ENCODE data around the gene ATP8A2. TPM values are rescaled to one million over a fixed set of nuclear protein-coding genes. Genes with fewer than 3 reads are reported as not detected.

Gene ATP8A2
- polyA plus RNA-seq, 3 donors, result not detected

- no peaks in the 10 kb centered on the region for H3K36me3 ChIP-seq (replicated peaks in 1 of 2; ENCODE audit: control insufficient read depth in 1 of 2, insufficient read depth in 2 of 2, low read length in 2 of 2)
- H4K20me1 ChIP-seq (ENCODE audit: insufficient read depth, low read length), result no peaks in the 10 kb centered on the region
- Mint-ChIP-seq H3K4me3 (no peak overlapping the region), H3K36me3 (no peaks in the 10 kb centered on the region), H3K4me1 (no peaks in the 10 kb centered on the region), H3K27ac (no peak overlapping the region), H3K9me3 (peaks cover 0 to 4% (median 1%) of the 10 kb centered on the region in 7 donors), H3K27me3 (ENCODE audit: low read depth in 3 of 3) (peaks cover 0 to 2% (median 2%) of the 10 kb centered on the region in 3 donors)
- no peak overlapping the region for H3K4me2 ChIP-seq (replicated peaks; ENCODE audit: extremely low read depth, low read length, poor library complexity, severe bottlenecking)
- no peaks in the 10 kb centered on the region for H3K79me2 ChIP-seq (ENCODE audit: insufficient read depth, low read length)
- H3K4me3 ChIP-seq (replicated peaks in 1 of 3; ENCODE audit: low read depth in 2 of 3, low read length in 3 of 3), result no peak overlapping the region
- intact Hi-C loops (cut with micrococcal nuclease), result no loop called here
- 83% methylated on average over 2 of the region's 3 CpGs for WGBS (ENCODE audit: insufficient coverage)
- DNase-seq, result no peak
- no peaks in the 10 kb centered on the region for H3K9me3 ChIP-seq (replicated peaks in 1 of 2; ENCODE audit: control insufficient read depth in 1 of 2, insufficient read depth in 1 of 2, low read length in 2 of 2)
- no peaks in the 10 kb centered on the region for H3K4me1 ChIP-seq (ENCODE audit: control insufficient read depth in 1 of 2, insufficient read depth in 2 of 2, low read length in 2 of 2)
- no peak overlapping the region for H3K9ac ChIP-seq (ENCODE audit: insufficient read depth, low read length, poor library complexity, severe bottlenecking)
- no peak overlapping the region for H2AFZ ChIP-seq (ENCODE audit: insufficient read depth, low read depth, low read length, poor library complexity, severe bottlenecking)
- no peak overlapping the region for H3K27ac ChIP-seq (ENCODE audit: low read depth in 1 of 2, low read length in 2 of 2)
- no peak for TF ChIP-seq CTCF (IDR thresholded peaks at IDR 0.05)
- H3K27me3 ChIP-seq (ENCODE audit: control insufficient read depth in 2 of 2, insufficient read depth in 2 of 2, low read length in 2 of 2), result no peaks in the 10 kb centered on the region
Observed at GRCh38 chr13:25733696-25734435, 362.1 kb downstream of the ATP8A2 start.

DNA sequence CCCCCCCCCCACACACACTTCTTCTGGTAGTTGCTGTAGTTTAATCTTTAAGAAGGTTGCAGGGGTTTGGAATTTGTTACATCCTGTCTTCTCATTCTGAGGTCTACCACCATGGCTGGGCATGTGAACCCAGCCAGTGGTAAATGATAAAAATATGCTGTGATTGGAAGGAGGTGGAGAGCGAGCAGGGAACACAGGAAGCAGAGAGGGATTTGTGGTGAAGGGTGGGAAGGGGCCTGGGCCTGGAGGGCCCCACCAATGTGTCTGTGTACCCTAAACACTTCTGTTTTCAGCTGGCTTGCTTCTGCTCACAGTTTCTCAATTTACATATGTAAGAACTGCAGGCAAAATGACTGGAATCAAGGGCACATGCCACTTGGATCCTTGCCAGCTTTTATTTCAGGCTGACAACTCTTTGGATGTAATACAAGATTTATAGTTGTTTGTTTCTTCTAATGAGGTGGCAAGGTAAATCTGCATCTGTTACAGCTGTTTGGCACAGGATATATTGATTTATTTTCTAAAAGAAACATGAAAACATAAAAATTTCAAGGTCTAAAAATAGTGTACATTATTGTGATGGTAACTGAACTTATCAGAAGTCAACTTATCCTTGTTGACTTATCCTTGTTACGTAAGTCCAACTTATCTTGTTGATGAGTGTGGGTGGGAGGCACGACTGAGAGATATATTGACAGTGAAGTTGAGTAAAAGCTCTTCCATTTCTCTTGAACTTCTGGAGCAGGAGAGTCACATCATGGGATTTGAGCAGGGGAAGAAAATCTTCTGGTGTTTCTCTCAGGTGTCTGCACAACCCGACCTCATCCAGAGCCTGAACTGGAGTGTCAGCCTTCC lies 366.8 kb downstream of the ATP8A2 start:
- Mint-ChIP-seq H3K27ac (no peak overlapping the region), H3K4me3 (no peak overlapping the region)
- H3K4me2 ChIP-seq (replicated peaks; ENCODE audit: extremely low read depth, low read length, poor library complexity, severe bottlenecking), result no peak overlapping the region

More for the DNA sequence above, 366.8 kb downstream of the ATP8A2 start:
- no peak for DNase-seq
- intact Hi-C loops (cut with micrococcal nuclease), result no loop called here
- H3K9me3 Mint-ChIP-seq, result peaks cover 0 to 1% (median 0%) of the 10 kb centered on the region in 7 donors
- no peak overlapping the region for H3K27ac ChIP-seq (ENCODE audit: low read depth in 1 of 2, low read length in 2 of 2)
- no peaks in the 10 kb centered on the region for H3K27me3 ChIP-seq (ENCODE audit: control insufficient read depth in 2 of 2, insufficient read depth in 2 of 2, low read length in 2 of 2)
- H3K36me3 Mint-ChIP-seq, result no peaks in the 10 kb centered on the region
- H3K9ac ChIP-seq (ENCODE audit: insufficient read depth, low read length, poor library complexity, severe bottlenecking), result no peak overlapping the region
- 39% methylated on average over 3 of the region's 4 CpGs for WGBS (ENCODE audit: insufficient coverage)
- H3K79me2 ChIP-seq (ENCODE audit: insufficient read depth, low read length), result no peaks in the 10 kb centered on the region
- H3K4me1 Mint-ChIP-seq, result no peaks in the 10 kb centered on the region
- H3K4me1 ChIP-seq (ENCODE audit: control insufficient read depth in 1 of 2, insufficient read depth in 2 of 2, low read length in 2 of 2), result no peaks in the 10 kb centered on the region
- no peak for TF ChIP-seq CTCF (IDR thresholded peaks at IDR 0.05)
- no peaks in the 10 kb centered on the region for H3K9me3 ChIP-seq (replicated peaks in 1 of 2; ENCODE audit: control insufficient read depth in 1 of 2, insufficient read depth in 1 of 2, low read length in 2 of 2)
- H3K4me3 ChIP-seq (replicated peaks in 1 of 3; ENCODE audit: low read depth in 2 of 3, low read length in 3 of 3), result no peak overlapping the region
- peaks cover 0 to 5% (median 2%) of the 10 kb centered on the region in 3 donors for H3K27me3 Mint-ChIP-seq (ENCODE audit: low read depth in 3 of 3)
- H2AFZ ChIP-seq (ENCODE audit: insufficient read depth, low read depth, low read length, poor library complexity, severe bottlenecking), result no peak overlapping the region
- H4K20me1 ChIP-seq (ENCODE audit: insufficient read depth, low read length), result no peaks in the 10 kb centered on the region
- H3K36me3 ChIP-seq (replicated peaks in 1 of 2; ENCODE audit: control insufficient read depth in 1 of 2, insufficient read depth in 2 of 2, low read length in 2 of 2), result no peaks in the 10 kb centered on the region

Data from CD14-positive monocyte (primary cell).